WTC11 (cell line): ENCODE results near the gene PCNX1. TPM values are rescaled to one million over a fixed set of nuclear protein-coding genes. Genes with fewer than 3 reads are reported as not detected.

Experiments
- ATAC-seq: fragments of 200-7000 bp; cut with Tn5 transposase; 2 replicates; pipeline ENCODE4 v1.10.0; 2021; ENCODE audit warnings: mild to moderate bottlenecking, moderate library complexity
- CTCF ChIA-PET: fragments of 300-600 bp; sonication (Branson Sonifier 250); formaldehyde crosslinking; loops from one replicate; lab custom pipeline; 2021; ENCODE audit warnings: antibody characterized with exemption; lab: Charles Lee
- POLR2A ChIA-PET: fragments of 350-600 bp; sonication (Branson Sonifier 250); formaldehyde crosslinking; loops from one replicate; lab custom pipeline; 2021; ENCODE audit warnings: antibody characterized with exemption; lab: Charles Lee
- DNase-seq: peaks from one replicate; pipeline ENCODE4 v3.0.0; 2021; ENCODE audit warnings: low spot score
- H3K27ac Mint-ChIP-seq: 2 replicates; pipeline ENCODE4 v1.8.0; 2021; ENCODE audit warnings: mixed read lengths
- H3K27me3 Mint-ChIP-seq: 2 replicates; pipeline ENCODE4 v1.8.0; 2021; ENCODE audit warnings: low read depth, mild to moderate bottlenecking, moderate library complexity, mixed read lengths
- H3K36me3 Mint-ChIP-seq: 2 replicates; pipeline ENCODE4 v1.8.0; 2021; ENCODE audit warnings: mixed read lengths
- H3K4me1 Mint-ChIP-seq: 2 replicates; pipeline ENCODE4 v1.8.0; 2022; ENCODE audit warnings: mixed read lengths
- H3K4me3 Mint-ChIP-seq: 2 replicates; pipeline ENCODE4 v1.8.0; 2021; ENCODE audit warnings: mild to moderate bottlenecking, moderate library complexity, mixed read lengths
- H3K9me3 Mint-ChIP-seq: 2 replicates; pipeline ENCODE4 v1.8.0; 2021; ENCODE audit warnings: mixed read lengths
- ATF1 ChIP-seq: sonication (generic); formaldehyde crosslinking; IDR thresholded peaks from 2 replicates; pipeline ENCODE4 v1.8.1; 2023; ENCODE audit warnings: mild to moderate bottlenecking, moderate library complexity, missing genetic modification reagents
- ATF6 ChIP-seq: sonication (generic); formaldehyde crosslinking; IDR thresholded peaks from 2 replicates; pipeline ENCODE4 v1.8.1; 2023; ENCODE audit warnings: mild to moderate bottlenecking, missing genetic modification reagents
- CBFB ChIP-seq: sonication (generic); formaldehyde crosslinking; IDR thresholded peaks from 2 replicates; pipeline ENCODE4 v1.8.1; 2022; ENCODE audit warnings: mild to moderate bottlenecking, low read depth, missing genetic modification reagents
- CREB1 ChIP-seq: sonication (generic); formaldehyde crosslinking; IDR thresholded peaks from 2 replicates; pipeline ENCODE4 v1.8.0; 2023; ENCODE audit warnings: mild to moderate bottlenecking, missing genetic modification reagents
- CREM ChIP-seq: sonication (generic); formaldehyde crosslinking; IDR thresholded peaks from 2 replicates; pipeline ENCODE4 v1.8.1; 2022; ENCODE audit warnings: mild to moderate bottlenecking, missing genetic modification reagents, moderate library complexity
- EMX1 ChIP-seq: fragments of 250-450 bp; sonication (Bioruptor Pico); IDR thresholded peaks from 2 replicates; pipeline ENCODE4 v1.8.0; 2021; ENCODE audit warnings: mild to moderate bottlenecking
- FOXJ3 ChIP-seq: sonication (generic); formaldehyde crosslinking; IDR thresholded peaks from 2 replicates; pipeline ENCODE4 v1.9.0; 2021; ENCODE audit warnings: missing genetic modification reagents, mild to moderate bottlenecking, borderline replicate concordance
- GABPB1 ChIP-seq: sonication (generic); formaldehyde crosslinking; IDR thresholded peaks from 2 replicates; pipeline ENCODE4 v1.8.1; 2023; ENCODE audit warnings: mild to moderate bottlenecking, missing genetic modification reagents
- JAZF1 ChIP-seq: fragments of 250-450 bp; sonication (Bioruptor Pico); IDR thresholded peaks from 2 replicates; pipeline ENCODE4 v1.9.0; 2021; ENCODE audit warnings: moderate library complexity, mild to moderate bottlenecking, inconsistent platforms
- MYBL2 ChIP-seq: sonication (generic); formaldehyde crosslinking; IDR thresholded peaks from 2 replicates; pipeline ENCODE4 v1.8.1; 2023; ENCODE audit warnings: mild to moderate bottlenecking, moderate library complexity, missing genetic modification reagents
- NFATC4 ChIP-seq: fragments of 250-450 bp; sonication (Bioruptor Pico); IDR thresholded peaks from 2 replicates; pipeline ENCODE4 v1.9.0; 2021; ENCODE audit warnings: mild to moderate bottlenecking
- NFYB ChIP-seq: sonication (generic); formaldehyde crosslinking; conservative IDR thresholded peaks from 2 replicates; pipeline ENCODE4 v1.8.0; 2022; ENCODE audit warnings: low read depth, missing genetic modification reagents
- RELA ChIP-seq: sonication (generic); formaldehyde crosslinking; IDR thresholded peaks from 2 replicates; pipeline ENCODE4 v1.8.1; 2022; ENCODE audit warnings: missing genetic modification reagents, mild to moderate bottlenecking, borderline replicate concordance
- TCF7 ChIP-seq: sonication (generic); formaldehyde crosslinking; IDR thresholded peaks from 2 replicates; pipeline ENCODE4 v1.8.0; 2022; ENCODE audit warnings: mild to moderate bottlenecking, low read depth, missing genetic modification reagents, moderate library complexity
- TEAD1 ChIP-seq: sonication (generic); formaldehyde crosslinking; IDR thresholded peaks from 2 replicates; pipeline ENCODE4 v1.8.0; 2022; ENCODE audit warnings: mild to moderate bottlenecking, missing genetic modification reagents
- ZNF219 ChIP-seq: sonication (generic); formaldehyde crosslinking; IDR thresholded peaks from 2 replicates; pipeline ENCODE4 v1.8.0; 2023; ENCODE audit warnings: missing genetic modification reagents, mild to moderate bottlenecking, borderline replicate concordance
- ZNF263 ChIP-seq: sonication (generic); formaldehyde crosslinking; IDR thresholded peaks from 2 replicates; pipeline ENCODE4 v1.8.1; 2022; ENCODE audit warnings: low read depth, mild to moderate bottlenecking, moderate library complexity, missing genetic modification reagents
- ZNF396 ChIP-seq: fragments of 250-450 bp; sonication (Bioruptor Pico); IDR thresholded peaks from 2 replicates; pipeline ENCODE4 v1.8.0; 2021; ENCODE audit warnings: mild to moderate bottlenecking, moderate library complexity, borderline replicate concordance
- ZNF423 ChIP-seq: fragments of 250-450 bp; sonication (Bioruptor Pico); IDR thresholded peaks from 2 replicates; pipeline ENCODE4 v2.1.2; 2022; ENCODE audit warnings: mild to moderate bottlenecking, moderate library complexity
- total RNA-seq: library from RNA; stranded (reverse); gene quantifications from 3 replicates; pipeline ENCODE4 v1.2.3, GENCODE V29; 2021
- TF ChIP-seq, protein P1 (sequence below): fragments of 250-450 bp; sonication (Bioruptor Pico); IDR thresholded peaks from 2 replicates; pipeline ENCODE4 v1.9.0; 2021; ENCODE audit warnings: mild to moderate bottlenecking
- TF ChIP-seq, protein P2 (sequence below): sonication (generic); formaldehyde crosslinking; IDR thresholded peaks from 2 replicates; pipeline ENCODE4 v1.8.1; 2022; ENCODE audit warnings: mild to moderate bottlenecking, moderate library complexity, missing genetic modification reagents
- TF ChIP-seq, protein P3 (sequence below): sonication (generic); formaldehyde crosslinking; IDR thresholded peaks from 2 replicates; pipeline ENCODE4 v1.8.1; 2022; ENCODE audit warnings: low read depth, missing genetic modification reagents, borderline replicate concordance

The PCNX1 gene
- total RNA-seq, 1 experiment from 2014 or later: 46.4 TPM

GRCh38 chr14:70882776-70883492 lies 24.3 kb upstream of the PCNX1 start:
- no peak for TF ChIP-seq ZNF396 (CRISPR knock-in tag)
- TF ChIP-seq ATF6 (CRISPR knock-in tag): no peak
- TF ChIP-seq TCF7 (CRISPR knock-in tag): no peak
- Mint-ChIP-seq H3K9me3 (no peaks in the 10 kb centered on the region), H3K27ac (no peak overlapping the region), H3K4me1 (peaks cover 10% of the 10 kb centered on the region; the same call in 1 of the 2 replicates), H3K36me3 (no peaks in the 10 kb centered on the region), H3K4me3 (no peak overlapping the region), H3K27me3 (0 out of 2 replicates have a peak, but pooled peaks cover 3% of the 10 kb centered on the region)
- ATAC-seq (no peak), DNase-seq (no peak)
- POLR2A ChIA-PET: no interaction called here
- CTCF ChIA-PET: interaction anchor here (0.9 kb wide), 1 partner anchor 24 kb away, joined by 3 read pairs; the partner anchor contains the start of gene PCNX1

DNA sequence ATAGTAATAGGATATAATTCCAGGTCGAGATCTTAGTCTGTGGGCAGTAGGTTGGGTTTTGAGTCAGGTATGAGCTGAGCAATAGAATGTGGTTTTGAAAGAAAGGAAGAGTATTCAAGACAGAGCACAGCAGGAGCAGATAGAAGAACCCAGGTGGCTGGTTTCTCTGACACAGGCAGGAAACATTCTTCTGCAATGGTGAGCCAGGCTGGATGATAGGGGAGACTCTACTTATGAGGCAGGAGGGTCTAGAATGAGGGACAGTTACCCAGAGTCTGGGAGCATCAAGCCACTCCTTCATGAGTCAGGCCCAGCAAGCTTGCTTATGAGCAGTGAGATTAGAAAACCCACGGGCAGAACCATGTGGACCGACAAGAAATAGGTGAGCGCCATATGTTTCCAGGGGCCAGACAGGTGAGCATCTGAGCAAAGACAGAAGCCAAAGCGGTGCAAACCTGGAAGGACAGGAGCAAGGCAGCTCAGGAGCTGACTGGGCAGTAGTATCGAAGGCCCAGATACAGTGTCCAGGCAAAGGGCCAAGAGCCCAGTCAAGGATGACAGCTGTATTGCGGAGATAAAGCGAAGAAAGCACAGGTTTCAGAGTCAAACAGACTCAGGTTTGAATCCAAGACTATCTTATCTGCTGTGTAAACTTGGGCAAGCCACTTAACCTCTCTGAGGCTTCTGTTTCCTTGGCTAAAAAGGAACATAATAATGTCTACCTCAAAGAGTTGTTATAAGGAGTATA lies 22.5 kb upstream of the PCNX1 start:
- no peak for ATAC-seq
- Mint-ChIP-seq H3K27me3 (0 out of 2 replicates have a peak, but pooled peaks cover 3% of the 10 kb centered on the region), H3K4me3 (no peak overlapping the region), H3K27ac (no peak overlapping the region), H3K9me3 (no peaks in the 10 kb centered on the region), H3K36me3 (no peaks in the 10 kb centered on the region), H3K4me1 (peaks cover 10% of the 10 kb centered on the region; the same call in 1 of the 2 replicates)
- DNase-seq: no peak
- ChIA-PET CTCF (interaction anchor here (0.6 to 3.0 kb wide), 2 partner anchors 22 to 67 kb away, joined by 3 to 13 read pairs; partner anchors contain the start of gene PCNX1), POLR2A (no interaction called here)
- TF ChIP-seq MYBL2 (no peak), EMX1 (CRISPR knock-in tag) (no peak), CREB1 (CRISPR knock-in tag) (no peak), JAZF1 (CRISPR knock-in tag) (no peak), ATF1 (CRISPR knock-in tag) (no peak), NFATC4 (CRISPR knock-in tag) (no peak), CREM (no peak), ZNF219 (CRISPR knock-in tag) (no peak), CBFB (CRISPR knock-in tag) (no peak), TEAD1 (CRISPR knock-in tag) (no peak), NFYB (CRISPR knock-in tag) (no peak), ZNF423 (no peak), GABPB1 (no peak), RELA (CRISPR knock-in tag) (no peak), ZNF263 (CRISPR knock-in tag) (no peak), FOXJ3 (CRISPR knock-in tag) (no peak), ATF6 (CRISPR knock-in tag) (no peak)
- TF ChIP-seq, protein P1, sequence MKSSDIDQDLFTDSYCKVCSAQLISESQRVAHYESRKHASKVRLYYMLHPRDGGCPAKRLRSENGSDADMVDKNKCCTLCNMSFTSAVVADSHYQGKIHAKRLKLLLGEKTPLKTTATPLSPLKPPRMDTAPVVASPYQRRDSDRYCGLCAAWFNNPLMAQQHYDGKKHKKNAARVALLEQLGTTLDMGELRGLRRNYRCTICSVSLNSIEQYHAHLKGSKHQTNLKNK (CRISPR knock-in tag): no peak
- TF ChIP-seq, protein P2, sequence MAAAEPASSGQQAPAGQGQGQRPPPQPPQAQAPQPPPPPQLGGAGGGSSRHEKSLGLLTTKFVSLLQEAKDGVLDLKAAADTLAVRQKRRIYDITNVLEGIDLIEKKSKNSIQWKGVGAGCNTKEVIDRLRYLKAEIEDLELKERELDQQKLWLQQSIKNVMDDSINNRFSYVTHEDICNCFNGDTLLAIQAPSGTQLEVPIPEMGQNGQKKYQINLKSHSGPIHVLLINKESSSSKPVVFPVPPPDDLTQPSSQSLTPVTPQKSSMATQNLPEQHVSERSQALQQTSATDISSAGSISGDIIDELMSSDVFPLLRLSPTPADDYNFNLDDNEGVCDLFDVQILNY (CRISPR knock-in tag): no peak
- TF ChIP-seq, protein P3, sequence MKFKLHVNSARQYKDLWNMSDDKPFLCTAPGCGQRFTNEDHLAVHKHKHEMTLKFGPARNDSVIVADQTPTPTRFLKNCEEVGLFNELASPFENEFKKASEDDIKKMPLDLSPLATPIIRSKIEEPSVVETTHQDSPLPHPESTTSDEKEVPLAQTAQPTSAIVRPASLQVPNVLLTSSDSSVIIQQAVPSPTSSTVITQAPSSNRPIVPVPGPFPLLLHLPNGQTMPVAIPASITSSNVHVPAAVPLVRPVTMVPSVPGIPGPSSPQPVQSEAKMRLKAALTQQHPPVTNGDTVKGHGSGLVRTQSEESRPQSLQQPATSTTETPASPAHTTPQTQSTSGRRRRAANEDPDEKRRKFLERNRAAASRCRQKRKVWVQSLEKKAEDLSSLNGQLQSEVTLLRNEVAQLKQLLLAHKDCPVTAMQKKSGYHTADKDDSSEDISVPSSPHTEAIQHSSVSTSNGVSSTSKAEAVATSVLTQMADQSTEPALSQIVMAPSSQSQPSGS (CRISPR knock-in tag): no peak
